Erythroblast (primary cell): ENCODE results near the gene HPS1.

Source experiments
- GATA1 ChIP-seq: IDR thresholded peaks from 2 replicates; pipeline ENCODE4 v1.6.1; 2011; ENCODE audit warnings: low read depth, mild to moderate bottlenecking, control low read depth, low read length, moderate library complexity
- POLR2A ChIP-seq: IDR thresholded peaks from 2 replicates; pipeline ENCODE4 v1.6.1; 2011; ENCODE audit warnings: mild to moderate bottlenecking, low read length

GRCh38 chr10:98383869-98384268, 62.9 kb downstream of the HPS1 start:
- TF ChIP-seq POLR2A (no peak), GATA1 (no peak)
